T1000 (cell line): Measurements from ENCODE around the gene DISP3.

ENCODE experiments used
- DNase-seq: peaks from one replicate; lab custom pipeline; 2025; ENCODE audit warnings: mixed read lengths; lab: John Stamatoyannopoulos, UW

The DISP3 gene

DNA sequence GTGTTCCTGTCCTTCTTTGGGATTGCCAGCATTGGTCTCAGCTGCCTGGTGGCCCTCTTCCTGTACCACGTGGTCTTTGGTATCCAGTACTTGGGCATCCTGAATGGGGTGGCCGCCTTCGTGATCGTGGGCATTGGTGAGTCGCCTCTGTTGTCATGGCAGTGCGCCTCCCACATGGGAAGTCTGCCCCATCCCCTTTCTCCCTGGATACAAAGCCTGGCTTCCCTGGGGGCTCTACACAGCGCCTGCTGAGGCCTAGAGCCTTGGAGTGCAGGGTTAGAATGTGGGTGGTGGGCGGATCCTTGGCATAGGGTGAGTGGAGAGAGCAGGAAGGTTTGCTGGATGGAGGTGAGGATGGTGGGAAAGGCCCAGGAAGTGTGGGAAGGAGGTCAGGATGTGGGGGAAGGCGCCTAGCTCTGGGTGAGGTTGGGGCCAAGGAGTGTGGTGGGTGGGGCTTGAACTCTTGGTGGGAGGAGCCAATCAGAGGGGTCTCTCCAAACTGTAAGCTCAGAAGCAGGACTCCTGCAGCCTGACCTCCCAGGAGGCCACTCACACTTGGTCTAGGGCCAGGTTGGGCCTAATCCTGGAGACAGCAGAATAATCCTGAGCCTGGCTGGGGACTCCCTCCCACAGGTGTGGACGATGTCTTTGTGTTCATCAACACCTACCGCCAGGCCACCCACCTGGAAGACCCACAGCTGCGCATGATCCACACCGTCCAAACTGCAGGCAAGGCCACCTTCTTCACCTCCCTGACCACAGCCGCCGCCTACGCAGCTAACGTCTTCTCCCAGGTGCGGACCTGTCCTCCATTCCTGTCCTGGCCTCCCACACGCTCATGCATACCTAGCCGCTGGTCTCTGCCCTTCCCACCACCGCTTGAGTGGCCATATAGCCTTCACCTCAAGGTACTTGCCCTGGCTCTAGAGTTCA, 36.7 kb downstream of the DISP3 start:
- no peak for DNase-seq

- DNase-seq = no peak
These were observed 38.1 kb downstream of the DISP3 start for GRCh38 chr1:11516961-11517635.

DNA sequence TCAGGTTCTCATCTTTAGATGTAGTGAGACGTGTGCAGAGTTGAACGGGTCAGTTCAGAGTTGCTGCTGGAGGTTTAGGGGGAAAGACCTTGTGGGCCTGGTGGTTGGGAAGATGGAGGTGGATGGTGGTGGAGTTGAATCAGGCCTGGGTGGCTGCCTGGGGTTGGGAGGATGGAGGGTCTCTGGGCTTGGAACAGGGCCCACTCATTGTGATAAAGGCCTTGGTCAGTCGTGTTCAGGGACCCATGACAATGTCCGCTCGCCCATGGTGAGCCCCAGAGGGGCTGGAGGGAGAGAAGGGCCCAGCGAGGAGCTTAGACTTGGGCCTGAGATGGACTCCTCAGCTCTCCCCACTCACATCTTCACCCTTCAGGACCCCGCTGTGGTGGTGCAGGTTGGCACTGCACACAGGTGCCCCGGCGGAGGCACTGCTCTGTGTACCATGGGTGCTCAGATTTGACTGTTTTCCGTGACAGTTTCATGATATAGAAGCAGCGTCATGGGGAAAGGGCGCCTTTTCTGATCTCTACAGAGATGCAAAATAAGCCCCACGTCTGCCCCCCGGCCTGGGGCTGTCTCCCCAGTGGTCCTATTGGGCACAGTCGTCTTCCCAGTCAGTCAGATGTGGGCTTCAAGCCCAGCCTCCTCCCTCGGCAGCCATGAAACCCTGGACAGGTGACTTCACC, 39.2 kb downstream of the DISP3 start:
- no peak for DNase-seq

GRCh38 chr1:11518791-11519628, 40.1 kb downstream of the DISP3 start:
- no peak for DNase-seq

DNA sequence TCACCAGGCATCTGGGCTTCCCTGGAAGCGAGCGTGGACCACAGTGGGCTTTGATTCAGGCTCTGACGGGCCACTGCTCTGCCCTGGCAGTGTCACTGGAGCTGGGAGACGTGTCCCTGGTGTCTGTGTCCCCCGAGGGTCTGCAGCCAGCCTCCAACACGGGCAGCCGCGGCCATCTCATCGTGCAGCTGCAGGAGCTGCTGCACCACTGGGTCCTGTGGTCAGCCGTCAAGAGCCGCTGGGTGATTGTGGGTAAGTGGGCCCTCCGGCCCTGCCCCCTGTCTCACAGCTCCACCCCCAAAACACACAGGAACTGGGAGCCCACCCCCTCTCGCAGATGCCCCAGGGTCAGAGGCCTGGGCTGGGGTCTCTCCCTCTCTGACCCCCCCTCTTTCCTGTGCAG, 40.7 kb downstream of the DISP3 start:
- no peak for DNase-seq

GRCh38 chr1:11520531-11521233, 41.7 kb downstream of the DISP3 start:
- DNase-seq = no peak

DNA sequence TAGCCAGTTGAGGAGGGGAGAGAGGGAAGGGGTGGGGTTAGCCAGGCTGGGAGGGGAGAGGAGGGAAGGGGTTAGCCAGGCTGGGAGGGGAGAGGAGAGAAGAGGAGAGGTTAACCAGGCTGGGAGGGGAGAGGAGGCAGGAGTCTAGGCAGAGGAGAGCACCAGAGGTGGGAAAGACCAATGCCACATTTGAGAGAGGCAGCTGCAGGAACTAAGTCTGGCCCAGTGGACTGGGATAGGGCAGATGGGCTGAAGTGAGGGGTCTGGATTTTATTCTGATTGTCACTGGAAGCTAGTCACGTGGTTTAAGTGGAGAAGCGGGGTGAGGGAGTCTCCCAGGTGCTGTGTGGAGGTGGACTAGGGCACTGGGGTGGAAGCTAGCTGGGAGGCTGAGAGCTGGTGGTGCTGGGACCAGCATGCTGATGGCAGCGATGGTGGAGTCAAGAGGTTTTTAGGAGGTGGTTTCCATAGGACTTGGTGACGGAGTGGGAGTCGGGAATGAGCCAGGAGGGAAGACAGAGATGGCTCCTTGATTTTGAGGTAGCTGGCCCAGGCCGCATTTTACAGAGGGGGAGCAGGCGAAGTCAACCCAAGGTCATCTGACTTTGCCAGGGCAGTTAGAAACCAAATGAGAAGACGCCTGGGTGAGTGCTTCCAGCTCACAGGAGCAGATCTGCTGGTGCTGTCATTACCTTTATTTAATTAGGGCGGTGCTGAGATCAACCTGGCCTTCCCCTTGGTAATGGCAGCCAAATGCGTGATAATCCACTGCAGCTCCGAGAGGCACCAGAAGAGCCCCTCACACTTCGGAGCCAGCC, 42.8 kb downstream of the DISP3 start:
- no peak for DNase-seq

- no peak for DNase-seq
These were observed 43.7 kb downstream of the DISP3 start for GRCh38 chr1:11522400-11523235.

DNA sequence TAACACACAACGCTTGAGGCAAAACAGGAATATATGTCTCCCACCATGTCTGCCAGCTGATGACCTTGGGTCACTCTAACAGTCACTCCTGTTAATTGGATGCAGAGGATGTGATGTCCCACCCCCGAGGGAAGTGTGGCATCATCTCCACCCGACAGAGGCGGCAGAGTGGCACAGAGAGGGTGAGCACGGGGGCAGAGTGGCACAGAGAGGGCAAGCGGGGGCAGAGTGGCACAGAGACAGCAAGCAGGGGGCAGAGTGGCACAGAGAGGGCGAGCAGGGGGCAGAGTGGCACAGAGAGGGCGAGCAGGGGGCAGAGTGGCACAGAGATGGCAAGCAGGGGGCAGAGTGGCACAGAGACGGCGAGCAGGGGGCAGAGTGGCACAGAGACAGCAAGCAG, 44.3 kb downstream of the DISP3 start:
- no peak for DNase-seq

- DNase-seq = no peak
These were observed 45.0 kb downstream of the DISP3 start for GRCh38 chr1:11523746-11524464.

DNA sequence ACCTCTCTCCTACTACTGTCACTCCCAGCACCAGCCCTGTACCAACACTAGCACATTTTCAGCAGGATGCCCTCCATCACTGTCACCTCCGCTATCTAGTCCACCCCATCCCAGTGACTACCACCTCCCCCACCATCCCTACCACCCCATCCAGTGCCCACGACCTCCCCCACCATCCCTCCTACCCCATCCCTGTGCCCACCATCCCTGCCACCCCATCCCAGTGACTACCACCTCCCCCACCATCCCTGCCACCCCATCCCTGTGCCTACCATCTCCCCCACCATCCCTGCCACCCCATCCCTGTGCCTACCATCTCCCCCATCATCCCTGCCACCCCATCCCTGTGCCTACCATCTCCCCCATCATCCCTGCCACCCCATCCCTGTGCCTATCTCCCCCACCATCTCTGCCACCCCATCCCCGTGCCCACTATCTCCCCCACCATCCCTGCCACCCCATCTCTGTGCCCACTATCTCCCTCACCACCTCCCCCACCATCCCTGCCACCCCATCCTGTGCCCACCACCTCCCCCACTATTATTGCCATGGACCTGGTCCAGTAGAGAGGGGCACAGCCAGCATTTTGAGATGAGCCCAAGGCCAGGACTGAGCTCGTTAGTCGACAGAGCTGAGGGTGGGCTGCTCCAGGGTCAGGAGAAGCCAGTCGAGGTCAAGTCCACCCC, 45.7 kb downstream of the DISP3 start:
- DNase-seq = no peak

- DNase-seq = no peak
These were observed 46.2 kb downstream of the DISP3 start for GRCh38 chr1:11525151-11525505.

DNA sequence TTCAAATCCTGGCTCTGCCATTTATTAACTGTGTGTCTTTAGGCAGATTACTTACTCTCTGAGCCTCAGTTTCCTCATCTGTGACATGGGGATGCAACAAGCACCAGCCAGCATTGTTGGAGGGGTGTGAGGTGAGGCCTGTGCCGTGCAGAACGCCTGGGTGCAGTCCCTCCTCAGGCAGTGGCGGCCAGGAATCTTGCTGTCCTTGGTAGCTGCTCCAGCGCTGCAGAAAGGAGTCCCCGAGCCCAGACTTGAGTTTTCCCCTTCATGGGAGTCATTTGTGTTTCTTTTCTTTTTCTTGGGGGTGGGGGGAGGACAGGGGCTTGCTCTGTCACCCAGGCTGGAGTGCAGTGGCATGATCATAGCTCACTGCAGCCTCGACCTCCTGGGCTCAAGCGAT, 46.6 kb downstream of the DISP3 start:
- DNase-seq = no peak

DNA sequence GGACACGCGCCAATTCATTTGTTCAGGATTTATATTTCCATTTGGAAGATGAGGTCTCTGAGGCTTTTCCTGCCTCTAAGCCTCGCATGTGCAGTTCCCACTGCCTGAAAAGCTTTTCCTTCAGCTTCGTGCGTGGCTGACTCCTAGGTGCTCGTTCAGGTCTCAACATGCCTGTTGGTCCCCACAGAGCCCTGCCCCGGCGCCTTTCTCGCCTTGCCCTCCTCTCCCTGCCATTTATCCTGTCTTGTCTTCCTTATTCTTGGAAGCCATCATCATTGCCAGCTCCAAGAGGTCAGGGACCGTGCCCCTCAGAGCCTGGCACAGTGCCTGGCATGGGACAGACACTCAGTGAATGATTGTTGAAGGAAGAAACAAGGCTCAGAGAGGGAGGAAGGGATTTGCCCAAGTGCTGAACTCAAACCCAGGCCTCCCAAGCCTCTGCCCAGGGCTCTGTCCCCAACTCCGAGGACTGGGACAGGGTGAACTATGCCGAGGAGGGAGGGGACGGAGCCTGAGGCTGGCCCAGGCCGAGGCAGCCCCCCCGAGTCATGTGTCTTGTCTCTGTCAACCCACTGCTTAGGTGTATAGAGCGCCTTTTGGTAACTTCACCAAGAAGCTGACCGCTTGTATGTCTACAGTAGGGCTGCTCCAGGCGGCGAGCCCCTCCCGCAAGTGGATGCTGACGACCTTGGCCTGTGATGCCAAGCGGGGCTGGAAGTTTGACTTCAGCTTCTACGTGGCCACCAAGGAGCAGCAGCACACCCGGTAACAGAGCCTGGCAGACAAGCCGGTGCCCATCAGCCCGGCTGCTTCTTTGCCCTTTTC, 47.3 kb downstream of the DISP3 start:
- no peak for DNase-seq

- no peak for DNase-seq
These were observed 48.8 kb downstream of the DISP3 start for GRCh38 chr1:11527541-11528452.

DNA sequence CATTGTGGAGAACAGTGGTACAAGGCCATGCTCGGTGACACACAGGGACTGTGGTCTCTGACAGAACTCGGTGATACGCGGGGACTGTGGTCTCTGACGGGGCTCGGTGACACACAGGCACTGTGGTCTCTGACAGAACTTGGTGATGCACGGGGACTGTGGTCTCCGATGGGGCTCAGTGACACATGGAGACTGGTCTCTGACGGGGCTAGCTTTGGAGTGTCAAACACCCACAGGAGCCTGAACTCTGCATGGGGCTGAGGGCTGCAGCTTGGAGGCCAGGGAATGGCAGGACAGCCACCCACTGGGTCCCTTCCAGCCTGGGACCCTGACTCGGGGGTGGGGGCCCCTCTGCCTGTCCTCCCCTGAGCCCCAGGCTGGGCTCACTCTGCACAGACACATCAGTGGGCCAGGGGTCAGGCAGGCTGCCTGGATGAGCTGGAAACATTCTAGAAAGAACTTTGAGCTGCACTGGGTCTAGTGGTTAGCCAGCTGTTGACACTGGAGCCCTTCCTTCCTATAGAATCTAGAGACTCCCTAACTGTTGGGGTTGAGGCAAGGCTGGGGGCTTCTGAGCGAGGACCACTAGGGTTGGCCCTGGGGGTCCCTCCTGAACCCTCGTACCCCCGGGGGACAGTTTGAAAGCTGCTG, 49.8 kb downstream of the DISP3 start:
- DNase-seq = no peak
